CD14-positive monocyte (primary cell): ENCODE measurements around the gene HERC4. TPM values are rescaled to one million over a fixed set of nuclear protein-coding genes. Genes with fewer than 3 reads are reported as not detected.

Experiments used
- DNase-seq, 3 donors: peaks; one replicate each; pipeline ENCODE4 v3.0.0-alpha.2; 2011 to 2022
- H2AFZ ChIP-seq: 2 replicates; pipeline ENCODE4 v1.6.0; 2012; ENCODE audit warnings: mild to moderate bottlenecking, low read depth, low read length, inconsistent platforms; ENCODE audit not compliant: insufficient read depth, poor library complexity, severe bottlenecking
- H3K27ac ChIP-seq, 2 donors: 1 replicate in 1 of 2; 2 replicates in 1 of 2; pipeline ENCODE4 v1.5.1; 2012 to 2013; ENCODE audit warnings: low read length in 2 of 2, control low read depth in 1 of 2, inconsistent platforms in 1 of 2, low read depth in 1 of 2, mild to moderate bottlenecking in 1 of 2
- H3K27me3 ChIP-seq, 2 donors: one replicate each; pipeline versions ENCODE4 v1.6.0 to v1.6.1; 2011 to 2013; ENCODE audit warnings: low read length in 2 of 2; ENCODE audit not compliant: control insufficient read depth in 2 of 2, insufficient read depth in 2 of 2
- H3K36me3 ChIP-seq, 2 donors: replicated peaks in 1 of 2; 1 replicate in 1 of 2; 2 replicates in 1 of 2; pipeline versions ENCODE4 v1.5.1 to v1.6.1; 2012 to 2013; ENCODE audit warnings: low read length in 2 of 2, control low read depth in 1 of 2, inconsistent platforms in 1 of 2, mild to moderate bottlenecking in 1 of 2; ENCODE audit not compliant: insufficient read depth in 2 of 2, control insufficient read depth in 1 of 2
- H3K4me1 ChIP-seq, 2 donors: 1 replicate in 1 of 2; 2 replicates in 1 of 2; pipeline versions ENCODE4 v1.5.1 to v1.6.1; 2012 to 2013; ENCODE audit warnings: low read length in 2 of 2, control low read depth in 1 of 2, inconsistent platforms in 1 of 2, mild to moderate bottlenecking in 1 of 2, moderate library complexity in 1 of 2; ENCODE audit not compliant: insufficient read depth in 2 of 2, control insufficient read depth in 1 of 2
- H3K4me2 ChIP-seq: replicated peaks from 2 replicates; pipeline ENCODE3; 2012; ENCODE audit warnings: low read length, moderate library complexity, mild to moderate bottlenecking; ENCODE audit not compliant: poor library complexity, severe bottlenecking; ENCODE audit errors: extremely low read depth
- H3K4me3 ChIP-seq, 3 experiments: fragments of 200-600 bp in 1 of 3; sonication (generic) in 1 of 3; replicated peaks in 1 of 3; 1 replicate in 2 of 3; 2 replicates in 1 of 3; pipeline ENCODE4 v1.5.1; 2011 to 2013; ENCODE audit warnings: low read length in 3 of 3, mild to moderate bottlenecking in 3 of 3, control low read depth in 2 of 3, low read depth in 2 of 3, inconsistent platforms in 1 of 3, moderate library complexity in 1 of 3
- H3K79me2 ChIP-seq: 2 replicates; pipeline ENCODE4 v1.6.0; 2012; ENCODE audit warnings: mild to moderate bottlenecking, control low read depth, inconsistent platforms, low read length, moderate library complexity; ENCODE audit not compliant: insufficient read depth
- H3K9ac ChIP-seq: 2 replicates; pipeline ENCODE4 v1.6.0; 2017; ENCODE audit warnings: low read length, mild to moderate bottlenecking; ENCODE audit not compliant: insufficient read depth, poor library complexity, severe bottlenecking
- H3K9me3 ChIP-seq, 2 donors: replicated peaks in 1 of 2; 1 replicate in 1 of 2; 2 replicates in 1 of 2; pipeline versions ENCODE4 v1.5.1 to v1.6.1; 2012 to 2013; ENCODE audit warnings: low read length in 2 of 2, control low read depth in 1 of 2; ENCODE audit not compliant: control insufficient read depth in 1 of 2, insufficient read depth in 1 of 2
- H4K20me1 ChIP-seq: 2 replicates; pipeline ENCODE4 v1.6.0; 2012; ENCODE audit warnings: mild to moderate bottlenecking, low read length, control low read depth, moderate library complexity; ENCODE audit not compliant: insufficient read depth
- H3K27ac Mint-ChIP-seq, 7 donors: one replicate each; pipeline ENCODE4 v1.8.0; 2020; ENCODE audit warnings: mild to moderate bottlenecking in 7 of 7, mixed read lengths in 7 of 7, moderate library complexity in 6 of 7, inconsistent platforms in 2 of 7
- H3K27me3 Mint-ChIP-seq, 3 donors: one replicate each; pipeline ENCODE4 v1.8.0; 2021 to 2022; ENCODE audit warnings: low read depth in 3 of 3, mild to moderate bottlenecking in 3 of 3, mixed read lengths in 3 of 3, moderate library complexity in 3 of 3, inconsistent platforms in 1 of 3
- H3K36me3 Mint-ChIP-seq, 2 donors: one replicate each; pipeline ENCODE4 v1.8.0; 2020; ENCODE audit warnings: mixed read lengths in 2 of 2, inconsistent platforms in 1 of 2, mild to moderate bottlenecking in 1 of 2
- H3K4me1 Mint-ChIP-seq: one replicate; pipeline ENCODE4 v1.8.0; 2020; ENCODE audit warnings: mild to moderate bottlenecking, mixed read lengths
- H3K4me3 Mint-ChIP-seq, 2 donors: one replicate each; pipeline ENCODE4 v1.8.0; 2020; ENCODE audit warnings: mild to moderate bottlenecking in 2 of 2, mixed read lengths in 2 of 2, moderate library complexity in 1 of 2
- H3K9me3 Mint-ChIP-seq, 7 donors: one replicate each; pipeline ENCODE4 v1.8.0; 2020 to 2022; ENCODE audit warnings: mixed read lengths in 7 of 7, mild to moderate bottlenecking in 6 of 7, moderate library complexity in 6 of 7, inconsistent platforms in 2 of 7
- CTCF ChIP-seq: fragments of 200-600 bp; IDR thresholded peaks from one replicate; pipeline ENCODE4 v1.8.0; 2022; ENCODE audit warnings: antibody characterized with exemption, mild to moderate bottlenecking
- WGBS: methylation state at CpG from one replicate; pipeline ENCODE4 v1.1.5; 2013; ENCODE audit warnings: missing lambda C conversion rate; ENCODE audit not compliant: insufficient coverage; 5-methylcytosine and 5-hydroxymethylcytosine counted together
- intact Hi-C, 2 donors: fragments of 100-400 bp; cut with micrococcal nuclease; formaldehyde crosslinking; loops; one replicate each; pipeline versions ENCODE4 v1.15.0 to v1.15.1; 2023
- polyA plus RNA-seq, 3 donors: library from polyadenylated mRNA; depleted of rRNA in 1 of 3; unstranded in 2 of 3; stranded (reverse) in 1 of 3; fragments of 300-500 nt in 2 of 3; fragments of >200 nt in 1 of 3; fragmentation: Illumina TruSeq in 2 of 3; gene quantifications; 1 replicate in 2 of 3; 2 replicates in 1 of 3; pipeline ENCODE4 v1.2.3, GENCODE V29; 2012 to 2021

The HERC4 gene
- polyA plus RNA-seq, 3 donors = 10.7 to 17.5 (median 14.3) TPM

GRCh38 chr10:68010426-68010940, 64.6 kb downstream of the HERC4 start:
- Histone ChIP-seq H3K9ac (no peak overlapping the region), H4K20me1 (no peaks in the 10 kb centered on the region), H3K9me3 (no peaks in the 10 kb centered on the region), H3K27me3 (no peaks in the 10 kb centered on the region), H3K4me3 (no peak overlapping the region), H3K36me3 (peaks cover 35 to 74% of the 10 kb centered on the region in 2 donors), H3K79me2 (no peaks in the 10 kb centered on the region), H3K4me1 (no peaks in the 10 kb centered on the region), H2AFZ (no peak overlapping the region), H3K4me2 (no peak overlapping the region), H3K27ac (no peak overlapping the region)
- Mint-ChIP-seq H3K4me3 (no peak overlapping the region), H3K27me3 (no peaks in the 10 kb centered on the region), H3K9me3 (peaks cover 0 to 3% (median 0%) of the 10 kb centered on the region in 7 donors), H3K4me1 (no peaks in the 10 kb centered on the region), H3K27ac (no peak overlapping the region), H3K36me3 (peaks cover 56 to 67% of the 10 kb centered on the region in 2 donors)
- WGBS = 98% methylated on average over 10 of the region's 11 CpGs
- TF ChIP-seq CTCF = no peak
- DNase-seq = no peak
- intact Hi-C loops = no loop called here

- Histone ChIP-seq H3K9me3 (no peaks in the 10 kb centered on the region), H3K4me2 (no peak overlapping the region), H2AFZ (no peak overlapping the region), H3K4me1 (no peaks in the 10 kb centered on the region), H3K27me3 (no peaks in the 10 kb centered on the region), H3K4me3 (no peak overlapping the region), H4K20me1 (no peaks in the 10 kb centered on the region), H3K79me2 (no peaks in the 10 kb centered on the region), H3K27ac (no peak overlapping the region), H3K36me3 (peaks cover 26 to 65% of the 10 kb centered on the region in 2 donors), H3K9ac (no peak overlapping the region)
- Mint-ChIP-seq H3K36me3 (peaks cover 67 to 75% of the 10 kb centered on the region in 2 donors), H3K4me3 (no peak overlapping the region), H3K27me3 (peaks cover 0 to 2% (median 0%) of the 10 kb centered on the region in 3 donors), H3K9me3 (peaks cover 0 to 4% (median 2%) of the 10 kb centered on the region in 7 donors), H3K27ac (peak overlapping the region in 1 of 7 donors; percentile 26), H3K4me1 (no peaks in the 10 kb centered on the region)
- DNase-seq = no peak
- no CpG with 5 or more reads among the region's 3 CpGs for WGBS
- TF ChIP-seq CTCF = no peak
- intact Hi-C loops = no loop called here
These were observed 67.7 kb downstream of the HERC4 start for GRCh38 chr10:68007356-68007755.
